ENCODE results near the gene TRIM17. TPM values are rescaled to one million over a fixed set of nuclear protein-coding genes. Genes with fewer than 3 reads are reported as not detected.
A peak's percentile ranks its signal among the peaks of the same experiment; 100 is the strongest.

TRIM17 gene
- total and polyA plus RNA-seq, 9 of the 15 experiments (the other 6 are each of a cell fraction or from before 2014, with no cell fraction given): not detected

GRCh38 chr1:228452194-228453021 is 35.7 kb upstream of the TRIM17 start:
- peak; percentile 23 for FAIRE-seq
- Histone ChIP-seq H3K36me3 (ENCODE audit: control insufficient read depth, insufficient read depth, low read length) (peaks cover 26% of the 10 kb centered on the region), H3K9ac (ENCODE audit: insufficient read depth in 1 of 2, low read depth in 2 of 2, low read length in 2 of 2) (peak overlapping the region in 1 of 2 experiments; percentile 82; a peak in 2 of 4 replicates), H4K20me1 (replicated peaks; ENCODE audit: control insufficient read depth, insufficient read depth, low read length) (no peaks in the 10 kb centered on the region; the same call in 1 of the 2 replicates), H3K27me3 (ENCODE audit: control insufficient read depth in 2 of 2, insufficient read depth in 2 of 2, low read length in 2 of 2) (no peaks in the 10 kb centered on the region), H3K9me1 (ENCODE audit: control insufficient read depth, insufficient read depth, low read length) (peaks cover 15% of the 10 kb centered on the region), H3K4me1 (replicated peaks in 1 of 2; ENCODE audit: control insufficient read depth in 2 of 2, insufficient read depth in 2 of 2, low read length in 2 of 2) (peaks cover 28 to 32% of the 10 kb centered on the region in 2 experiments), H3K4me2 (ENCODE audit: insufficient read depth, low read length) (peak overlapping the region; percentile 15; the same call in 1 of the 2 replicates), H2AFZ (ENCODE audit: low read depth, low read length) (no peak overlapping the region), H3K27ac (ENCODE audit: extremely low read depth, low read depth, low read length) (peak overlapping the region; percentile 41; the same call in 2 of the 3 replicates), H3K4me3 (no peak overlapping the region), H3K9me3 (replicated peaks; ENCODE audit: control insufficient read depth, insufficient read depth, low read depth, low read length) (no peaks in the 10 kb centered on the region), H3K79me2 (ENCODE audit: control insufficient read depth, insufficient read depth, low read length) (peaks cover 32% of the 10 kb centered on the region)
- WGBS (ENCODE audit: insufficient coverage, low coverage, missing lambda C conversion rate): 50% methylated on average over 10 of the region's 10 CpGs
- ChIA-PET CTCF (ENCODE audit: low intra/inter-chr PET ratio) (no interaction called here), POLR2A (interaction anchor here (0.6 to 2.0 kb wide), 11 partner anchors 9 to 113 kb away, joined by 3 to 11 read pairs (median 4); no protein-coding TSS in a partner anchor)
- peak; percentile 73 to 83 (median 78) for DNase-seq (ENCODE audit: extremely low read depth in 1 of 4, low spot score in 3 of 4)
- peak; percentile 25 for ATAC-seq
- BruUV-seq (replicated peaks): no TSS peak
- in situ Hi-C loops (cut with MboI) (loop anchor here (10.0 kb wide), 1 partner anchor 108 kb away; no protein-coding TSS in a partner anchor), intact Hi-C loops (cut with micrococcal nuclease) (loop anchor here (5.0 kb wide), 1 partner anchor 100 kb away; no protein-coding TSS in a partner anchor)
- TF ChIP-seq POLR2AphosphoS5 (IDR thresholded peaks at IDR 0.05; ENCODE audit: control insufficient read depth, insufficient read depth, low read depth, low read length) (peak; percentile 74), FOXK2 (conservative IDR thresholded peaks at IDR 0.05 in 1 of 2, IDR thresholded peaks at IDR 0.05 in 1 of 2; ENCODE audit: low read depth in 2 of 2) (peak; percentile 26 to 50; a peak in 2 of 4 replicates), MAFG (tag; conservative IDR thresholded peaks at IDR 0.05) (peak; percentile 76), NFE2 (IDR thresholded peaks at IDR 0.05; ENCODE audit: low read depth) (peak; percentile 79), PTTG1 (tag; IDR thresholded peaks at IDR 0.05; ENCODE audit: low read depth) (no peak), GATA2 (CRISPR knock-in tag; IDR thresholded peaks at IDR 0.05) (no peak), NR2F6 (CRISPR knock-in tag; IDR thresholded peaks at IDR 0.05) (peak; percentile 92), KDM5B (IDR thresholded peaks at IDR 0.05; ENCODE audit: insufficient replicate concordance, low read depth, low read length) (no peak), TAF15 (IDR thresholded peaks at IDR 0.05; ENCODE audit: low read depth, low read length) (no peak), MYNN (IDR thresholded peaks at IDR 0.05) (peak; percentile 55), MYNN (CRISPR knock-in tag; IDR thresholded peaks at IDR 0.05) (no peak), FOSL1 (tag; conservative IDR thresholded peaks at IDR 0.05) (peak; percentile 100), FOXA1 (IDR thresholded peaks at IDR 0.05; ENCODE audit: borderline replicate concordance) (no peak), ZNF717 (CRISPR knock-in tag; IDR thresholded peaks at IDR 0.05) (0 out of 2 replicates have a peak, but pooled peaks have one; percentile 66), KDM1A (IDR thresholded peaks at IDR 0.05) (peak; percentile 98), ATF3 (IDR thresholded peaks at IDR 0.05) (peak; percentile 98), ATF3 (CRISPR knock-in tag; conservative IDR thresholded peaks at IDR 0.05) (peak; percentile 42), SUPT5H (IDR thresholded peaks at IDR 0.05) (peak; percentile 62; the same call in 1 of the 2 replicates)
- TF ChIP-seq, protein P1, sequence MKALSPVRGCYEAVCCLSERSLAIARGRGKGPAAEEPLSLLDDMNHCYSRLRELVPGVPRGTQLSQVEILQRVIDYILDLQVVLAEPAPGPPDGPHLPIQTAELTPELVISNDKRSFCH (CRISPR knock-in tag; IDR thresholded peaks at IDR 0.05): no peak
- TF ChIP-seq, protein P1 (tag; IDR thresholded peaks at IDR 0.05): peak; percentile 82; the same call in 1 of the 2 replicates
- TF ChIP-seq, protein P2, sequence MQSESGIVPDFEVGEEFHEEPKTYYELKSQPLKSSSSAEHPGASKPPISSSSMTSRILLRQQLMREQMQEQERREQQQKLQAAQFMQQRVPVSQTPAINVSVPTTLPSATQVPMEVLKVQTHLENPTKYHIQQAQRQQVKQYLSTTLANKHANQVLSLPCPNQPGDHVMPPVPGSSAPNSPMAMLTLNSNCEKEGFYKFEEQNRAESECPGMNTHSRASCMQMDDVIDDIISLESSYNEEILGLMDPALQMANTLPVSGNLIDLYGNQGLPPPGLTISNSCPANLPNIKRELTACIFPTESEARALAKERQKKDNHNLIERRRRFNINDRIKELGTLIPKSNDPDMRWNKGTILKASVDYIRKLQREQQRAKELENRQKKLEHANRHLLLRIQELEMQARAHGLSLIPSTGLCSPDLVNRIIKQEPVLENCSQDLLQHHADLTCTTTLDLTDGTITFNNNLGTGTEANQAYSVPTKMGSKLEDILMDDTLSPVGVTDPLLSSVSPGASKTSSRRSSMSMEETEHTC (IDR thresholded peaks at IDR 0.05): 0 out of 2 replicates have a peak, but pooled peaks have one; percentile 22

Data from K562 (cell line).